ENCODE results near the gene NPEPL1.
A peak's percentile ranks its signal among the peaks of the same experiment; 100 is the strongest.

NPEPL1 gene

DNA sequence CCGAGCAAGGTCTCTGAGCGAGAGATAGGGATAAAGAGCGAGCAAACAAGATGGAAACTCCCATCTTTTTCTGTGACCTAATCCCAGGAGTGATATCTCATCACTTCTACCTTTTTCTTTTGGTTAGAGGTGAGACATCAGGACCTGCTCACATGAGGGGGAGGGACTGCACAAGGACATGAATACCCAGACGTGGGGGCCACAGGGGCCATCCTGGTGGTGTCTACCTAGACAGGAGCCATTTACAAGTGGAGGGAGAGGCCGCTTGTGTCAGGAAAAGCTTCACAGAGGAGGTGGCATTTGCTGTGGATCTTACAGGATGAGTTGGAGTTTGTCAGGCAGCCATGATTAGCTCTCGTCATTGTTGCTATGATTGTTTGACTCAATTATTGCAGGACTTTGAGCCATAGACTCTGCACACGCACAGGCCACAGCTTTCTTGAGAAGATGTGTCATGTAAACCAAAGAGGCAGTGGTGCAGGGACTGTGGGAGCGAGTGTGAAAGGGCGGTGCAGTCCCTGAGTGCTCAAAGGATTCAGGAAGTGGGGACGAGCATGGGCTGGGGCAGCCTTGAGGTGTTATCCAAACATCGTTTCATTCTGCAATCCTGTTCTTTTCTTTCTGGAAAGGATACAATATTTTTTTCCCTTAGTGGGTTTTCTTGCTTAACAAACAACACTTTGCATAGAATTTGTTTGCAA, 7.7 kb downstream of the NPEPL1 start:
- no peak for TF ChIP-seq Cebpa-rat (IDR thresholded peaks at IDR 0.05)
- Histone ChIP-seq H3K4me2 (no peak overlapping the region), H3K27ac (no peak overlapping the region), H3K9ac (no peak overlapping the region), H3K36me3 (peaks cover 65% of the 10 kb centered on the region), H3K9me3 (no peaks in the 10 kb centered on the region), H3K4me3 (no peak overlapping the region), H3K27me3 (no peaks in the 10 kb centered on the region), H4K20me1 (peaks cover 7% of the 10 kb centered on the region; the same call in 1 of the 2 replicates), H3K4me1 (peaks cover 34% of the 10 kb centered on the region)

GRCh38 chr20:58700823-58701222, 8.2 kb downstream of the NPEPL1 start:
- H3K9me3 ChIP-seq: no peaks in the 10 kb centered on the region
- H3K9ac ChIP-seq: no peak overlapping the region
- TF ChIP-seq Cebpa-rat (IDR thresholded peaks at IDR 0.05): no peak
- H3K27me3 ChIP-seq: no peaks in the 10 kb centered on the region
- no peak overlapping the region for H3K4me2 ChIP-seq
- peaks cover 34% of the 10 kb centered on the region for H3K4me1 ChIP-seq
- H3K27ac ChIP-seq: no peak overlapping the region
- H3K4me3 ChIP-seq: no peak overlapping the region
- H3K36me3 ChIP-seq: peaks cover 64% of the 10 kb centered on the region
- peaks cover 7% of the 10 kb centered on the region; the same call in 1 of the 2 replicates for H4K20me1 ChIP-seq

DNA sequence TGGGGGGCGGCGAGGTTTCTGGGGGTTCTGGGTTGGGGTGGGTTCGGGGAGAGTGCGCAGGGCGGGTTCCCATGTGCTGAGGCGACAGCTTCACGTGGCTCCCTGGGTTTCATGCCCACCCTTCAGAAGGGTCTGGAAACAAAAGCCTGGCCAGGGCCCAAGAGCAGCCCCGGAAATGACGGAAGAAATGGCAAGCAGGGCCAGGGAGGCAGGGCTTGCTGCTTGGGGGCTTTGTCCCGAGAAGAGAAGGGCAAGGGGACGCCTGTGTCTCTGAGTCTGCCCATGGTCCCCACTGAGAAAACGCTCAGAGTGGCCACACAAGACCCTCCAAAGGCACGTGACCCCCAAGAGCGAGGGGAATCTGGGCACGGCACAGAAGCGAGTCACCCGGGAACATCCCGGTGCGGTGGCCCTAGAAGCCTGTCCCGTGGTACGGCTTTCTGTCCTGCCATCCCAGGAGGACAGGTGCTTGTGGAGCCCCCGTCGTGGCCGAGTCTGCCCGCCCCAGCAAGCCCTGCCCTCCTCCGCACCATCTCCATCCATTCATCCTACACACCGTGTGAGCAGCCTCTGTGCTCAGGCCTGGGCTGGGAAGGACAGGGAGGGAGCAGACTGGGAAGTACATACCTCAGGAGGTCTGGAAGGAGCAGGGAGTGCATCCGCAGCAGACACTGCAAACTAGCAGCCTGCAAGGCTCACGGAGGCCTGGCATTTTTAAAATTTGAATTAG, 9.0 kb downstream of the NPEPL1 start:
- H3K27ac ChIP-seq: no peak overlapping the region
- H3K9ac ChIP-seq: no peak overlapping the region
- no peaks in the 10 kb centered on the region for H3K9me3 ChIP-seq
- TF ChIP-seq Cebpa-rat (IDR thresholded peaks at IDR 0.05): no peak
- peaks cover 57% of the 10 kb centered on the region for H3K36me3 ChIP-seq
- no peak overlapping the region for H3K4me2 ChIP-seq
- H3K4me1 ChIP-seq: peaks cover 26% of the 10 kb centered on the region
- H3K4me3 ChIP-seq: no peak overlapping the region
- no peaks in the 10 kb centered on the region for H3K27me3 ChIP-seq
- peaks cover 7% of the 10 kb centered on the region for H4K20me1 ChIP-seq

DNA sequence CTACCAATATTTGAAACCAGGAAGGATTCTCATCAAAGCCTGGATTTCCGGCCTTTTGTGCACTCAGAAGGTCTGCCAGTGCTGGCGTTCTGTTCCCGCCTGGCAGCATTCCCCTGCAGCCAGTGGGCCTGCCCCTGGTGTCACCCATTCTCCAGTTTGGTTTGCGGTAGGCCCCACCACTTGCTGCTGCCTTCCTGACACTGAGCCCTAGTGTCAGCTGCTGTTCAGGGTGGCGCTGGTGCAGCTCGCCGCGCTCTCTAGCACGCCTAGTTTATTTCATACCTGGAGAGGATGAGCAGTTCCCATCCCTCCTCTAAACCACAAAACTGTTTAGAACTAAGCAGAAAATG, 9.5 kb downstream of the NPEPL1 start:
- Histone ChIP-seq H3K4me1 (peaks cover 21% of the 10 kb centered on the region), H4K20me1 (peaks cover 7% of the 10 kb centered on the region), H3K9me3 (no peaks in the 10 kb centered on the region), H3K27me3 (no peaks in the 10 kb centered on the region), H3K36me3 (peaks cover 52% of the 10 kb centered on the region), H3K27ac (no peak overlapping the region), H3K4me3 (no peak overlapping the region), H3K9ac (no peak overlapping the region), H3K4me2 (no peak overlapping the region)
- no peak for TF ChIP-seq Cebpa-rat (IDR thresholded peaks at IDR 0.05)

DNA sequence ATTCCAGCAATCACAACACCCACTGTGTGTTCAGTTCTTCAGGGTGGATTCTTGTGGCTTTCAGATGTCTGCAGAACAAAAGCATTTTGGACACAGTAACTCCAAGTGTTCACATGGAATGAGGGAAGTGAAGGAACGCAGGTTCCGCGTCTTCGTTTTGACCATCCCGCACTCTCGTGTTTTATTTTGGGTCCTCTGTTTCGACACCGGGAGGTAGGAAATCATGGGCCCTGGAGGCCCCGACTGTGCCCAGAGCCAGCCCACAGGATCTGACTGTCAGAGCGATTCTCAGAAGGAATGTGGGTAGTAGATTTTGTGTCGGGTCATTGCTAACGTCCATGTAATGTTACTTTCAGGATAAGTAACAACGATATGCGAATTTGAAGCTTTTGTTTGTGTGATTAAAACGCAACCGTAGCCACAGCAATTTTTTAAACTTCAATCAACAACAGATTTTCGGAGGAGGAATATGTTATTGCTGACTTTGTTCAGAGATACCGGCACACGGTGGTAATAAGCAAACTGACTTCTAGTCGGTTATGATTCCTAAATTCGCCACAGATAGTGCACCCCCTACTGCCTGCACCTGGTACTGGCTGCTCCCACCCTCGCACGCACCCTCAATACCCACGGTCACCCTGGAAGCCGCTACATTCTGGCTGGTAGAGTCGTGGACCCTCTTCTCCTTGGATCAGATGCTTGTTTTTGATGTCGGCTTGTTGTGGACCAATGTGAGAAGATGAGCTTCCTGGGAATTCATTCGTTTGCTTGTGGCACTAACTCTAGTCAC, 10.5 kb downstream of the NPEPL1 start:
- H3K36me3 ChIP-seq: peaks cover 44% of the 10 kb centered on the region
- no peaks in the 10 kb centered on the region for H3K27me3 ChIP-seq
- TF ChIP-seq Cebpa-rat (IDR thresholded peaks at IDR 0.05): no peak
- peak overlapping the region; percentile 76 for H3K4me2 ChIP-seq
- peaks cover 21% of the 10 kb centered on the region for H3K4me1 ChIP-seq
- peak overlapping the region; percentile 39; the same call in 1 of the 2 replicates for H3K27ac ChIP-seq
- no peaks in the 10 kb centered on the region for H3K9me3 ChIP-seq
- H3K9ac ChIP-seq: no peak overlapping the region
- H4K20me1 ChIP-seq: peaks cover 7% of the 10 kb centered on the region
- H3K4me3 ChIP-seq: no peak overlapping the region

GRCh38 chr20:58703765-58704371, 11.3 kb downstream of the NPEPL1 start:
- Histone ChIP-seq H3K27me3 (no peaks in the 10 kb centered on the region), H3K4me2 (peak overlapping the region; percentile 76), H3K9me3 (no peaks in the 10 kb centered on the region), H3K36me3 (peaks cover 37% of the 10 kb centered on the region), H3K9ac (no peak overlapping the region), H4K20me1 (peaks cover 7% of the 10 kb centered on the region), H3K27ac (no peak overlapping the region), H3K4me3 (no peak overlapping the region), H3K4me1 (peaks cover 21% of the 10 kb centered on the region)
- no peak for TF ChIP-seq Cebpa-rat (IDR thresholded peaks at IDR 0.05)

DNA sequence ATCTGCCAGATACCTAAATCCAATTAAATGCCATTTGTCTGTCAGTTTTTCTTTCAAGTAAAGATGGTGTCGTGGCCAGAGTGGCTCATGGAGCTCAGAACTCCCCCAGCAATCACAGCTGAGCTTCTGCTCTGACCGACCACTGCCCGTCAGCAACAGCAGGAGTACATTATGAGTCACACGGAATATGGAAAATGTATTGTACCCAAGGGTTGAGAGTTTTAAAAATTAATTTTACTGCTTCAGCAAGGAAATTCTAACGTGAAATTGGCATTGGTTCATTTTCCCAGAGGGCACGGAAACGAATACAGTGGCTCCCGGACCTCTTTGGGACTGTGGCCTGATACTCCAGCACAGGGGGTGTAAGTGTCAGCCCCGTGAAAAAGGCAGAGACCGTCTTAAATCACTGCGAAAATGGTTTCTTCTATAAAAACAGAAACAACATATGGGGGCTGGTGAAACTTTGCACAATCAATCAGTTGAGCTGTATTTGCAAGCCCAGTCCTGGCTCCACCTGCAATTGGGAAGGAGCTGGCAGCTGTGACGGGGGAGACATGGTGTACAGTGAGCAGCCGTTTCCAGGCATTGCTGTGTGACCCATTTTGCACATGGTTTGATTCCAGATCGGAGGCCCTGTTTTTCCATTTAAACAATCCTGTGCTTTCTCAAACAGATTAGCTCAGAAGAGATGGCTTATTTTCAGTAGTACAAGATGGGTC, 12.8 kb downstream of the NPEPL1 start:
- H3K27me3 ChIP-seq: no peaks in the 10 kb centered on the region
- H3K4me3 ChIP-seq: no peak overlapping the region
- no peak overlapping the region for H3K9ac ChIP-seq
- H3K4me1 ChIP-seq: peaks cover 32% of the 10 kb centered on the region
- no peak for TF ChIP-seq Cebpa-rat (IDR thresholded peaks at IDR 0.05)
- H3K9me3 ChIP-seq: no peaks in the 10 kb centered on the region
- H3K36me3 ChIP-seq: peaks cover 27% of the 10 kb centered on the region
- peaks cover 7% of the 10 kb centered on the region for H4K20me1 ChIP-seq
- no peak overlapping the region for H3K4me2 ChIP-seq
- no peak overlapping the region for H3K27ac ChIP-seq

GRCh38 chr20:58706150-58706892, 13.7 kb downstream of the NPEPL1 start:
- H3K27me3 ChIP-seq: no peaks in the 10 kb centered on the region
- peaks cover 22% of the 10 kb centered on the region for H3K36me3 ChIP-seq
- H3K27ac ChIP-seq: no peak overlapping the region
- no peaks in the 10 kb centered on the region for H3K9me3 ChIP-seq
- no peak for TF ChIP-seq Cebpa-rat (IDR thresholded peaks at IDR 0.05)
- H3K4me1 ChIP-seq: peaks cover 32% of the 10 kb centered on the region
- peaks cover 7% of the 10 kb centered on the region for H4K20me1 ChIP-seq
- no peak overlapping the region for H3K4me3 ChIP-seq
- H3K9ac ChIP-seq: no peak overlapping the region
- no peak overlapping the region for H3K4me2 ChIP-seq

Data from BLaER1 (cell line).